ENCODE data around the gene HOXA7.

DNA sequence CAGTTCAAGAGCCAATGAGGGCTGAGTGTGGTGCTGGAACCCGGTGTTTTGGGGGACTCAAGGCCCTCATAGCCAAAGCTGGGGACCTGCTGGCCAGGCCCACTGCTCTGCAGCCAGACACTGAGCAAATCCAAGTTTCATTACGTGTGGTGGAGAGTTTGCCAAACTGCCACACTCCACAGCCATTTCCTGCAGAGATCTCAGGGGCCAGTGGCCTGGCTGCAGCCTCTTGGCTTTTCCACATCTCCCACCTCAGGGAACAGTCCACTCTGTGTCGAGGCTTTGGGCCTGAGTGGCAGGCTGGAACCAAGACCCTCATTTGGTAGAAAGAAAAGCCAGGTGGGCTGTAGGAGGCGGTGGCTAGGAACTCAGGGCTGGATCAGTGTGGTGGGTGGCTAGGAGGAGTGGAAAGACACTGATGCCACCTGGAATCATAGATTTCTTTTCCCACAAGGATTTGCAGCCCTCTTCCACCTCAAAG, 25.4 kb upstream of the HOXA7 start:
- TF ChIP-seq POLR2A (IDR thresholded peaks at IDR 0.05) (no peak), POLR2AphosphoS5 (IDR thresholded peaks at IDR 0.05) (no peak)
- TF ChIP-seq, protein P1, sequence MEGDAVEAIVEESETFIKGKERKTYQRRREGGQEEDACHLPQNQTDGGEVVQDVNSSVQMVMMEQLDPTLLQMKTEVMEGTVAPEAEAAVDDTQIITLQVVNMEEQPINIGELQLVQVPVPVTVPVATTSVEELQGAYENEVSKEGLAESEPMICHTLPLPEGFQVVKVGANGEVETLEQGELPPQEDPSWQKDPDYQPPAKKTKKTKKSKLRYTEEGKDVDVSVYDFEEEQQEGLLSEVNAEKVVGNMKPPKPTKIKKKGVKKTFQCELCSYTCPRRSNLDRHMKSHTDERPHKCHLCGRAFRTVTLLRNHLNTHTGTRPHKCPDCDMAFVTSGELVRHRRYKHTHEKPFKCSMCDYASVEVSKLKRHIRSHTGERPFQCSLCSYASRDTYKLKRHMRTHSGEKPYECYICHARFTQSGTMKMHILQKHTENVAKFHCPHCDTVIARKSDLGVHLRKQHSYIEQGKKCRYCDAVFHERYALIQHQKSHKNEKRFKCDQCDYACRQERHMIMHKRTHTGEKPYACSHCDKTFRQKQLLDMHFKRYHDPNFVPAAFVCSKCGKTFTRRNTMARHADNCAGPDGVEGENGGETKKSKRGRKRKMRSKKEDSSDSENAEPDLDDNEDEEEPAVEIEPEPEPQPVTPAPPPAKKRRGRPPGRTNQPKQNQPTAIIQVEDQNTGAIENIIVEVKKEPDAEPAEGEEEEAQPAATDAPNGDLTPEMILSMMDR (IDR thresholded peaks at IDR 0.05): no peak
